Stimulated activated CD8-positive, alpha-beta memory T cell treated with anti-CD3 and anti-CD28 coated beads, Interleukin-4, amount 100 ng/mL, for 4 hours (primary cell): Measurements from ENCODE around the gene NXPH2.
"Not testable (repeated sequence)": the region's sequence is repeated elsewhere in the genome, so short reads cannot be mapped to it uniquely, and the experiment has no call there.

Experiments
- DNase-seq, 2 donors: peaks; one replicate each; pipeline ENCODE4 v3.0.0-alpha.2; 2020; ENCODE audit warnings: low read depth in 2 of 2, low spot score in 1 of 2

Gene NXPH2

GRCh38 chr2:138712212-138712979 is 67.8 kb downstream of the NXPH2 start:
- DNase-seq = no peak

GRCh38 chr2:138711812-138712211 is 68.4 kb downstream of the NXPH2 start:
- DNase-seq = no peak

DNA sequence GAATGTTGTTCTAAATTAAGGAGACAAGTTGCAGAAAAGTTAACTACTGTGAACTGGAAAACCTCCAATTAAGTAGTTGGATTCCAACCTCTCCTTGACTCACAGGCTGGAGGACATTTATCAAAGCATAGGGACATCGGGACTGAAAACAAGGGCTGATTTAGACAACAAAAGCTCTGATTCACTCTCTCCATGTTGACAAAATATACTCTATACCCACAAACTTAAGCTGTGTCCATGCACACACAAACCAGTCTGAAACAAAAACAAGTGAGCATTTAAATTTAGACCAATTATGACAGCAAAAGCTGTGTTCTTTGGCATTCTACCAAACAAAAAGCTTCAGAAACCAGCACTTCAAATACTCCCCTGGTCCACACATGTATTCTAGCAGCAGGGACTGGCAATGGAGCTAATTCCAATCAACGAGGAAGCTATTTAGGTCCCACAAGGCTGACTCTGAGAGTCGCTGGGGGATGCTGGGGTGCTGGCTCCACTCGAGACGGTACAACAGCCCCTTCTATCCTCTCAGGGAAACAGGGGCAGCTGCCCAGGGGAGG is 71.4 kb downstream of the NXPH2 start:
- DNase-seq = no peak

DNA sequence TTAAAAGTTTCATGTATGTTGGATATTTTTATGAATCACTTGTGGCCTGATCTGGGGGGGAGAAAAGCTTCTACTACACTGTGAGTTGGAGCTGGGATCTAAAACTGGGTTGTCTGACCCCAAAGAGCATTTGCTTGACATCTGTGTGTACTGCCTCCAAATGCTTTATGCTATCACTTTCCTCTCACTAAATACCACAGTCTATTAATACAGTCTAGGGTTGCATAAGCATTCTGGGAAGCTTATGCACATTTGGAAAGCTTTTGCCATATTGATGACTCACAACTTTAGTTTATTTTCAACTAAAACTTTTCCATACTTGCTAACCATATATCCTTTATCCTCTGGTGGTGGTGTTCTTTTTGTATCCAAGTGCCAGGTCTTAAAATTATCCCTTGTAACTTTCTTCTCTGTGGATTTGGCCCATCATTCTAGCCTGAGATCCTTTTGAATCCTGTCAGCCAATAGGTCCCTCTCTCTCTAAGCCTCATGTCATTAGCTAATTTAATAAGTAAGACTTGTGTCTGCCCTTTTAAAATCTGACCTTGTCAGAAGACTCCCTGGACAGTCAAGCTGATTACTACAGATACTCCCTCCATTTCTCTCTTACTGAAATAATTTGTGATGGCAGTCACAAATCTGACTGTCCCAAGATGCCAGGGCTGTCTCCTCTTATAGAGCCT is 72.7 kb downstream of the NXPH2 start:
- DNase-seq = no peak

DNA sequence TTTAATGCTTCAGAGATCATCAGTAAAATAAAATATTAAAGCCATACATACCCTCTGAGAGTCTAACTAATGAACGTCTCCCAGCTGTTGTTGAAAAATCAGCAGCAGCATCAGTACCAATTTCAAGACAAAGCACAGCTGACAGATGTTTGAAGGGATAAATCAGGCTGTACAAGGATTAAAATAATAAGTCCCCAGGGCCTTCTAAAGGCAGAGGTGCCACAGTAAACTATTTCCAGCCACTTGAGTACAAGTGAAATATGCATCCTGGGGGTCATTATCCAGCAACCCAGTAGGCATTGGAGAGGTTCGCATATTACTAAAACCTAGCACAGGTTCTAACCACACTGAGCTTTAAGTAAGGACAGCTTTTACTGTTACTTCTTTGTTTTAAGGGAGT is 76.9 kb downstream of the NXPH2 start:
- DNase-seq = no peak

- no peak for DNase-seq
Observed at GRCh38 chr2:138700716-138701115, 79.5 kb downstream of the NXPH2 start.

DNA sequence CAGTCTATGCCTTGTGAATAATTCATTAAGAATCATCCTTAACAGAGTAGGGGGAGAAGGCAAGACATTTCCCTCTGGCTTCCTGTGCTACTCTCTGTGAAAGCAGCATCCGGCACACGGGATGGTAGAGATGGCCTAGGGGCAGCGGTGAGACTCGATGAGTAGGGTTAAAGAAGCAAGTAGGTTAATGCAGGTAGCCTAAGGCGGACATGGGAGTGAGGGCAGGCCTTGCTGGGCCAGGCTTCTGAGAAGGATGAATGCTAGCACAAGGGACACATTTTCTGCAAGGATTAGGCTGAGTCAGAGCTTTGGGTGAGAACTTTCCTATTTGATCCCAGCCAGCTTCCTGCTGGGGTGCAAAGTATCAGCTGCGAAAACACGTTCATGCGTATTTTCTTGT is 80.8 kb downstream of the NXPH2 start:
- no peak for DNase-seq

- DNase-seq = no peak
Observed at GRCh38 chr2:138698428-138698827, 81.8 kb downstream of the NXPH2 start.

DNA sequence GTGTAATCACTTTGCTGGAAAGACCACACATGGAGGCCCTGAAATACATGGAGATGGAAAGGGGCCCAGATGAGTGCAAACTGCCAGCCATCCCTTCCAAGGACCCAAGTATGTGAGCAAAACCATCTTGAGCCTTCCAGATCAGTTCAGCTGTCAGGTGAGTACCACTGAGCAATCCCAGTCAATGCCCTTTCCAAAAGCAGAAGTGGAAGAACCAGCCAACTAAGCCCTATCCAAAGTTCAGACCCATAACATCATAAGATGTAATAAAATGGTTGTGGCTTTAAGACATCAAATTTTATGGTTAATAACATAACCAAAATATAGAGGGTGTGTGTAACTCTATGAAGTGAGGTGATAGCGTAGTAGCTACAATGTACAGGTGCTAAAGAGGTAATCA is 88.5 kb downstream of the NXPH2 start:
- DNase-seq = no peak

- no peak for DNase-seq
Observed at GRCh38 chr2:138689705-138690104, 90.5 kb downstream of the NXPH2 start.

DNA sequence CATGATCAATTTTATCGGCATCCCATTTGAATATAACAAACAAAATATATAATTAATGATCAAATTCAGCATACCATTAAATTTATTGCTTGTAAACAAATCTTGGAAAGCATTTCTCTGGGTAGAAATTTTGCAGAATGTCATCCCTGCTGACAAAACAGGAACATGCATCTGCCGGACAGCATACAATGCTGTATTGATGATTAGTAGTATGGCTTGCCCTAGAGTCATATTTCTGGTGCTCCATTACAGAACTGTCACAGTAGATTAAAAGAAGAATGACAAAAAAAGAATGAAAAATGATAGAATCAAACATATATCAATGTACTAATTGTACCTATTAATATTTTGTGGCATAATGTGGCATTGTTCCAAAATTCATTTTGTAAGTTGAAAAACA is 98.0 kb downstream of the NXPH2 start:
- DNase-seq = no peak

DNA sequence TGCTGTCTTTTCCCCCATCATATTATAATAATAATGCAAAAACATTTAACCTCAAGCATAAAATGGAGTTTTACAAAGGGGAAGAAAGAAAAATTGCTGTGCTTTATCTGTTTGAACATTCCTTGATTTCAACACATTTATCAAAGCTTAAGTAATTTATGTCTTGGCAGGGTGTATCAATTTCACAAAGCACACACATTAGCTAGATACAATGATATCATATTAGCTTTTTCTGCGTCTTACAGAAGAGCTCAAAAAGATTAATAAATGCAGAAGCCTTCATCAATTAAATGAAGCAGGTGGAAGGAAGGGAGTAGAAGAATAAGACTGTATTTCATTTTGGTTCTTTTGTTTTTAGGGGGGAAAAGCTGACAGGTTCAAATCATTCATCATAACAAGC is 103.0 kb downstream of the NXPH2 start:
- DNase-seq = no peak

GRCh38 chr2:138676619-138677021 is 103.6 kb downstream of the NXPH2 start:
- no peak for DNase-seq

GRCh38 chr2:138671566-138671965 is 108.6 kb downstream of the NXPH2 start:
- no peak for DNase-seq

- no peak for DNase-seq
Observed at GRCh38 chr2:138670734-138671133, 109.5 kb downstream of the NXPH2 start.

DNA sequence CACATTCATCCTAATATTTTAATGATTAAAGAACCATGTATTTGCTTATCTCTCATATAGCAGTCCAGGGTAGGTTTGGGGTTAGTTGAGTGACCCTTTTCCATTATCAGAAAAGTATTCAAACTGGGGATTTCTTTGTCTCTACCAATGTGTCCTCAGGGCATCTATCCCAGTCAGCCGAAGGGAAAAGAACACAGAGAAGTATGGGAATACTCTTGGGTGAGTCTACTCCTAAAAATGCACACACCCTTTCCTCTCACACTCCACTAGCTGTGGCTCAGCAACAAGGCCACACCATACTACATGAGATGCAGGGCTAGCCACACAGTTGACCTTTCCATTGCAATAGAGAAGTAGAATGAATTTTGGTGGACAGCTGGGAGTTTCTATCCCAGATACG is 114.3 kb downstream of the NXPH2 start:
- DNase-seq = no peak

- DNase-seq = no peak
Observed at GRCh38 chr2:138658187-138658894, 121.8 kb downstream of the NXPH2 start.

- no peak for DNase-seq
Observed at GRCh38 chr2:138654146-138654545, 126.0 kb downstream of the NXPH2 start.

DNA sequence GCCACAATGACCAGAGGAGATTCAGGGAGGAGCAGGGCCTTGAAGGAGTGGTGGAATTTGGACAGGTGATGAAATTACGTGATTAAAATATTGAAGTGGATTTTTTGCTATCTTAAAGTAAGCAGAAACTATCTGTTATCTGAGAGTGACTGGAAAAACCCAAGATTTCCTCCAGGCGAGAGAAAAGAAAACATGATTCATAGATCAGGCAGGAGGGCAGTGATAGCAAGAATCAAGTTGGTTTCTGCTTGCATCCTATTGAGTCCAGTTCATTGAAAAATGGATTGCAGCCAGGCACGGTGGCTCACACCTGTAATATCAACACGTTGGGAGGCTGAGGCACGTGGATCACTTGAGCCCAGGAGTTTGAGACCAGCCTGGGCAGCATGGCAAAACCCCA is 127.8 kb downstream of the NXPH2 start:
- no peak for DNase-seq

GRCh38 chr2:138649571-138649970 is 130.6 kb downstream of the NXPH2 start:
- no peak for DNase-seq

- no peak for DNase-seq
Observed at GRCh38 chr2:138648606-138649005, 131.6 kb downstream of the NXPH2 start.

- DNase-seq = not testable (repeated sequence)
Observed at GRCh38 chr2:138644776-138645175, 135.4 kb downstream of the NXPH2 start.
